OCI-LY3 (cell line): ENCODE measurements around the gene AGBL1.

Experiments
- CTCF ChIP-seq: fragments of 200-600, 300-600 bp; sonication (generic); IDR thresholded peaks from 2 replicates; pipeline ENCODE4 v1.5.1; 2014; ENCODE audit warnings: antibody characterized with exemption, low read length, low read depth
- EZH2phosphoT487 ChIP-seq: fragments of 200-600 bp; shearing (Covaris generic); IDR thresholded peaks from 2 replicates; pipeline ENCODE4 v1.6.1; 2018; ENCODE audit warnings: antibody characterized with exemption, mixed run types, low read depth

- TF ChIP-seq CTCF (no peak), EZH2phosphoT487 (no peak)
Observed at GRCh38 chr15:86162172-86162591, 82.5 kb downstream of the AGBL1 start.
